Left ventricle myocardium inferior (tissue), 1 donor: ENCODE measurements around the gene LRRC32. TPM values are rescaled to one million over a fixed set of nuclear protein-coding genes. Genes with fewer than 3 reads are reported as not detected.
"Not testable (repeated sequence)": the region's sequence is repeated elsewhere in the genome, so short reads cannot be mapped to it uniquely, and the experiment has no call there.

Experiments used
- DNase-seq: peaks from one replicate; pipeline ENCODE4 v3.0.0-alpha.2; 2020
- H3K27ac ChIP-seq: fragments of 200-600 bp; replicated peaks from 2 replicates; pipeline ENCODE4 v1.8.0; 2021
- H3K27me3 ChIP-seq: fragments of 200-600 bp; 2 replicates; pipeline ENCODE4 v1.8.0; 2021; ENCODE audit warnings: low read depth
- H3K36me3 ChIP-seq: fragments of 200-600 bp; 2 replicates; pipeline ENCODE4 v1.8.0; 2021
- H3K4me1 ChIP-seq: fragments of 200-600 bp; 2 replicates; pipeline ENCODE4 v1.8.0; 2021
- H3K4me3 ChIP-seq: fragments of 200-600 bp; 2 replicates; pipeline ENCODE4 v1.8.0; 2021; ENCODE audit warnings: mild to moderate bottlenecking, moderate library complexity
- H3K9me3 ChIP-seq: fragments of 200-600 bp; replicated peaks from 2 replicates; pipeline ENCODE4 v1.8.0; 2021
- CTCF ChIP-seq: fragments of 200-600 bp; IDR thresholded peaks from 2 replicates; pipeline ENCODE4 v1.8.0; 2021; ENCODE audit warnings: antibody characterized with exemption, mild to moderate bottlenecking, borderline replicate concordance
- intact Hi-C: fragments of 100-400 bp; cut with micrococcal nuclease; formaldehyde crosslinking; loops from one replicate; pipeline ENCODE4 v1.11.0; 2022
- total RNA-seq: library from RNA; stranded (reverse); fragmentation: NEBNext Ultra II Directional; extraction: Animal tissue kit (Norgen Biotek cat#: 25700); gene quantifications from one replicate; pipeline ENCODE4 v1.2.1, GENCODE V29; 2021
- donor health status: DM: no; HTN: yes; CAD: no; lungs with severe emphysema.

LRRC32 gene
- total RNA-seq, 1 donor from 2014 or later = 35.1 TPM

- intact Hi-C loops = no loop called here
- Histone ChIP-seq H3K9me3 (peaks cover 16% of the 10 kb centered on the region), H3K36me3 (no peaks in the 10 kb centered on the region), H3K4me1 (peaks cover 44% of the 10 kb centered on the region), H3K4me3 (no peak overlapping the region), H3K27ac (peak overlapping the region; percentile 80), H3K27me3 (no peaks in the 10 kb centered on the region)
- no peak for TF ChIP-seq CTCF
- DNase-seq = no peak
Measured at GRCh38 chr11:76649851-76650372, 20.6 kb downstream of the LRRC32 start.

GRCh38 chr11:76649011-76649410, 21.5 kb downstream of the LRRC32 start:
- no peak for TF ChIP-seq CTCF
- Histone ChIP-seq H3K27me3 (no peaks in the 10 kb centered on the region), H3K36me3 (no peaks in the 10 kb centered on the region), H3K27ac (peak overlapping the region; percentile 80), H3K9me3 (peaks cover 16% of the 10 kb centered on the region), H3K4me1 (peaks cover 35% of the 10 kb centered on the region), H3K4me3 (no peak overlapping the region)
- intact Hi-C loops = no loop called here
- no peak for DNase-seq

GRCh38 chr11:76648061-76648460, 22.5 kb downstream of the LRRC32 start:
- DNase-seq = no peak
- Histone ChIP-seq H3K4me1 (peaks cover 26% of the 10 kb centered on the region), H3K27ac (no peak overlapping the region), H3K36me3 (no peaks in the 10 kb centered on the region), H3K9me3 (peaks cover 16% of the 10 kb centered on the region), H3K4me3 (no peak overlapping the region), H3K27me3 (no peaks in the 10 kb centered on the region)
- intact Hi-C loops = no loop called here
- no peak for TF ChIP-seq CTCF

DNA sequence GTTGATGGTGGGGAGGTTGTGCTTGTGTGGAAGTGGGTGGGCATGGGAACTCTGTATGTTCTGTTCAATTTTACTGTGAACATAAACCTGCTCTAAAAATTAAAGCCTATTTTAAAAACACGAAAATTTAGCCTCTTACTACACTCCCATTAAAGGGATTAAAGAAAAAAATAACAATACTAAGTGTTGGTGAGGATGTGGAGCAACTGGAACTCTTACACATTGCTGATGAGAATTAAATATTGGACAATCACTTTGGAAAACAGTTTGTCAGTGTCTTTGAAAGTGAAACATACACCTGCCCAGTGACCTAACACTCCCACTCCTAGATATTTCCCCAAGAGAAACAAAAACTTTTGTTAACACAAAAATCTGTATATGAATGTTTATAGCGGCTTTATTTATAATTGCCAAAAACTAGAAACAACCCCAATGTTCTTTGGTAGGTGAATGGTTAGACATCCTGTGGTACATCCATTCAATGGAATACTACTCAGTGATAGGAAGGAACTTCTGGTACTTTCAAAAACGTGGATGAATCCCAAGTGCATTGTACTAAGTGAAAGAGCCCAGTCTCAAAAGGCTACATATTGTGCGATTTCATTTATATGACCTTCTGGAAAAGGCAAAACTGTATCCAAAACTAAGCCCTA, 23.5 kb downstream of the LRRC32 start:
- TF ChIP-seq CTCF = no peak
- H3K4me3 ChIP-seq = no peak overlapping the region
- no peak for DNase-seq
- H3K27ac ChIP-seq = no peak overlapping the region
- no peaks in the 10 kb centered on the region for H3K36me3 ChIP-seq
- peaks cover 23% of the 10 kb centered on the region for H3K4me1 ChIP-seq
- peaks cover 16% of the 10 kb centered on the region for H3K9me3 ChIP-seq
- intact Hi-C loops = no loop called here
- no peaks in the 10 kb centered on the region for H3K27me3 ChIP-seq

GRCh38 chr11:76644591-76644990, 26.0 kb downstream of the LRRC32 start:
- TF ChIP-seq CTCF = no peak
- intact Hi-C loops = no loop called here
- Histone ChIP-seq H3K9me3 (peaks cover 16% of the 10 kb centered on the region), H3K36me3 (no peaks in the 10 kb centered on the region), H3K27ac (no peak overlapping the region), H3K27me3 (no peaks in the 10 kb centered on the region), H3K4me3 (no peak overlapping the region), H3K4me1 (peaks cover 11% of the 10 kb centered on the region)
- no peak for DNase-seq

DNA sequence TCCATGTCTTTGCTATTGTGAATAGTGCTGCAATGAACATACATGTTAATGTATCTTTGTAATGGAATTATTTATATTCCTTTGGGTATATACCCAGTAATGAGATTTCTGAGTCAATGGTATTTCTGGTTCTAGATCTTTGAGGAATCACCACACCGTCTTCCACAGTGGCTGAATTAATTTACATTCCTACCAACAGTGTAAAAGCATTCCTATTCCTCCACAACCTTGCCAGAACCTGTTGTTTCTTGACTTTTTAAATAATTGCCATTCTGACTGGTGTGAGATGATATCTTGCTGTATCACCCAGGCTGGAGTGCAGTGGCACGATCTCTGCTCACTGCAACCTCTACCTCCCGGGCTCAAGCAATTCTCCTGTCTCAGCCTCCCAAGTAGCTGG, 26.8 kb downstream of the LRRC32 start:
- H3K4me3 ChIP-seq, H3K27ac ChIP-seq, DNase-seq, H3K27me3 ChIP-seq, H3K36me3 ChIP-seq, intact Hi-C loops, H3K4me1 ChIP-seq: not testable (repeated sequence)
- H3K9me3 ChIP-seq = peaks cover 16% of the 10 kb centered on the region
